GM21737 (cell line): ENCODE measurements around the gene MAP2.

Experiments used
- ATAC-seq: cut with Tn5 transposase; IDR thresholded peaks from one replicate; pipeline ENCODE4 v1.9.1; 2021; ENCODE audit warnings: mild to moderate bottlenecking, moderate library complexity; ENCODE audit not compliant: unreplicated experiment

Gene MAP2

DNA sequence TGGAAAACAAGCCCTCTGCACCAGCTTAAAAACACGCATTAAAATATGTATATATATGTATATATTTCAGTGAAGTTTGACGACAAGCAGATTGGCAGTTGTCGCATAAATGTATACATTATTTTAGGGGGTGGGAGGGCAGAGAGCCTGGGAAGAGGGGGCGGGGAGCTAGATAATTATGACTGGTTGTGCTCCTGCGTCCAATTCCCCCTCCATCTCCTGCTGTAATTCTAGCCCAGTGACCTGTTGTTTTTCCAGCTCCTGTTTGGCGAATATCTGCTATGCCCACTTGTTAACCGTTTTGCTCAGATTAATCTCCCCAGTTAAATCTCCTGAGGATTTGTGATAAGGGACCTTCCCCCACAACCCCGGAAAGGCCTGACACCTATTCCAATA, 348.4 kb downstream of the MAP2 start:
- ATAC-seq: no peak

DNA sequence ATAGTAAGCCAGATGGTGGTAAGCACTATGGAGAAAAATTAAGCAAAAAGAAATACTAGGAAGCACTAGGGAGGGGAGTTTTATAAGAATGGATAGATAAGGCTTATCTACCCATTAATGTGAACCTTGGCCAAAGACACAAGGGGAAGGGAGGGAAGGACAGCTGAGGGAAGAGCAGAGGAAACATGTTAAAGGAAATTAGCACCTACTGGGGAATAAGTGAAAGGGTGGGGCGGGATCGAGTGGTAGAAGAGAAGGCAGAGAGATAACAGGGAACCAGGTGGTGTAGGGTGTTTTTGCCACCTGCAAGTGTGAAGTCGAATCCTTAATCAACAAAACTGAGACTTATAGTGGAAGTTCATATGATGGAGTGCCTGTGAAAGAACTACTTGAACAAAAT, 349.5 kb downstream of the MAP2 start:
- ATAC-seq: no peak
